Left forelimb (tissue), 1 donor: Measurements from ENCODE around the gene PCLO.

ENCODE experiments used
- DNase-seq: peaks from one replicate; pipeline ENCODE4 v3.0.0-alpha.2; 2018; ENCODE audit warnings: low spot score

Gene PCLO

GRCh38 chr7:82839063-82839462, 323.6 kb downstream of the PCLO start:
- no peak for DNase-seq

GRCh38 chr7:82838314-82838713, 324.4 kb downstream of the PCLO start:
- DNase-seq: no peak

- DNase-seq: no peak
These were observed 339.6 kb downstream of the PCLO start for GRCh38 chr7:82823073-82823472.

DNA sequence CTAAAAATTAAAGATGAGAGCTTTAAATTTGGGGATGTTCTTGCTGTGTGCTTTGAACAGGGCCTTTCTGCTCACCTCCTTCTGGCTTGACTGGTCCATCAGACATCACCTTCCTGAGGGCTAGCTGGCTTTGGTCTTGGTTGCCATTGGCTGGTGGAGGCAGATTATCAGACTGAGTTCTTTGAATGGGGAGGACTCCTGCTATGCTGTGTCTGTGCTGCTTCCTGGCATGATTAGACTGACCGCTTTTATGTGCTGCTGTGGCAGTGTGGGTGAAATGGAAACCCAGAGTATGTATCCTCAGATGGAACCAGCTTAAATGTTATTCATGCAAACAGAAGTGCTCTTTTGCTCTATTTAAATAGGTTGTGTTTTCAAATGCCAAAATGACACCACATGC, 341.6 kb downstream of the PCLO start:
- no peak for DNase-seq

- DNase-seq: no peak
These were observed 344.5 kb downstream of the PCLO start for GRCh38 chr7:82818171-82818570.

DNA sequence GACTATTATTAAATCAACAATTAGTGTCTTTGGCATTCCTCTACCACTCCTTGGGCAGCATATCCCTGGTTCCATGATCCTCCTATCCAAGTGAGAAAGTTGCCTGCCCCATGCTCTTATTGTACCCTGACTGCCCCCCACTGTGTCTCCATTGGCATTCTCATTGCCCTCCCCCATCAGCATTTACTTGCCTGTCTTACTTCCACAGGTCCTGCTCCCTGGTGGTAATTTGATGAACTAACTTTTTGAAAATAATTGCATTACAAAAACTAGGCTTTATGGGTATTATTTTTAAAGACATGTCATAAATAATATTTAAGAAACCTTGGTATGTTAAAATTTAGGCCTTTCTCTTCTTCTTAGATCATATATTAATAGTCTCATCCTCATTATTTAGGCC, 346.4 kb downstream of the PCLO start:
- DNase-seq: no peak

- DNase-seq: no peak
These were observed 352.0 kb downstream of the PCLO start for GRCh38 chr7:82810558-82811259.

- no peak for DNase-seq
These were observed 354.1 kb downstream of the PCLO start for GRCh38 chr7:82808633-82809032.

GRCh38 chr7:82805527-82805960, 357.1 kb downstream of the PCLO start:
- no peak for DNase-seq

GRCh38 chr7:82803411-82803810, 359.3 kb downstream of the PCLO start:
- DNase-seq: no peak

GRCh38 chr7:82789883-82790609, 372.6 kb downstream of the PCLO start:
- DNase-seq: no peak

DNA sequence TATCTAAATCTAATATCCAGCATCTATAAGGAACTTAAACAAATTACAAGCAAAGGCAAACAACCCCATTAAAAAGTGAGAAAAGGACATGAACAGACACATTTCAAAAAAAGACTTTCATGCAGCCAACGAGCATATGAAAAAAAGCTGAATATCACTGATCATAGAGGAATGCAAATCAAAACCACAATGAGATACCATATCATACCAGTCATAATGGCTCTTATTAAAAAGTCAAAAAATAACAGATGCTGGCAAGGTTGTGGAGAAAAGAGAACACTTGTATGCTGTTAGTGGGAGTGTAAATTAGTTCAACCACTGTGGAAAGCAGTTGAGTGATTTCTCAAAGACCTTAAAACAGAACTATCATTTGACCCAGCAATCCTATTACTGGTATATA, 384.7 kb downstream of the PCLO start:
- no peak for DNase-seq

- no peak for DNase-seq
These were observed 399.8 kb downstream of the PCLO start for GRCh38 chr7:82762880-82763279.

- no peak for DNase-seq
These were observed 401.9 kb downstream of the PCLO start for GRCh38 chr7:82760831-82761230.

- DNase-seq: no peak
These were observed 402.6 kb downstream of the PCLO start for GRCh38 chr7:82760074-82760473.

GRCh38 chr7:82755705-82756551, 406.8 kb downstream of the PCLO start:
- DNase-seq: no peak

DNA sequence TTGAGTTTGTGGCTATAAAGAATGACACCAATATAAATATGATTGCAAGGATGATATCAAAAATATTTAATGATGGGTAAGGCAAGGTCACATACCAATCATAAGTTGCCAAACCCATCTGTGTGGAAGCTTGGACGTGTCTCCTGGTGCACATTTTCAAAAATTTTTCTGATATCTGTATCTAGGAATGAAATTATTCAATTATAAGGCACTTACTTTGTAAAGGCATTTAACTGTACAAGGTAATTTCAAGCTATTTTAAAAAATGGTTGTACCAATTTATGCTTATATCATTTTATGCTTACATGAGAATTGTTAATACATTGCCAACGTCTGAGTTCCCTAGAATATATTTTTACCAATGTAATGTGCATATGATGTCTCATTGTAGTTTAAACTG, 412.7 kb downstream of the PCLO start:
- DNase-seq: no peak

- DNase-seq: no peak
These were observed 416.9 kb downstream of the PCLO start for GRCh38 chr7:82745820-82746219.

GRCh38 chr7:82745117-82745516, 417.6 kb downstream of the PCLO start:
- DNase-seq: no peak

DNA sequence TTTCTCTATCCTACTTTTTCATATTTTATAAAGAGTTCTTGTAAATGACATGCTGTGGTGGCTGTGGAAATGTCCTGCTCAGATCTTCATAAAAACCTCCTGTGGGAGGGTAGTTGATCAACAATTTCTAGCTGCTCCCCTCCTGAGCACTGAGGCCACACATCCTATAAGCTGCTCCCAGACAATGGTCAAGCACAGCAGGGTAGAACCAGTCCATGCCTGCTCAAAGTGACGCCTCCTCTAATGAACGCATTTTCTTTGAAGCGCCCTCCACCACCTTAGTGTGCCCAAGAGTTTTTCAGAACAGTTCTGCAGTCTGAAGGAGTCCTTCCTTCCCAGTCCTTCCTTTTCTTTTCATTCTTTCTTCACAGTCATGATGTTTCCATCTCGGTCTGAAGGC, 420.5 kb downstream of the PCLO start:
- no peak for DNase-seq

DNA sequence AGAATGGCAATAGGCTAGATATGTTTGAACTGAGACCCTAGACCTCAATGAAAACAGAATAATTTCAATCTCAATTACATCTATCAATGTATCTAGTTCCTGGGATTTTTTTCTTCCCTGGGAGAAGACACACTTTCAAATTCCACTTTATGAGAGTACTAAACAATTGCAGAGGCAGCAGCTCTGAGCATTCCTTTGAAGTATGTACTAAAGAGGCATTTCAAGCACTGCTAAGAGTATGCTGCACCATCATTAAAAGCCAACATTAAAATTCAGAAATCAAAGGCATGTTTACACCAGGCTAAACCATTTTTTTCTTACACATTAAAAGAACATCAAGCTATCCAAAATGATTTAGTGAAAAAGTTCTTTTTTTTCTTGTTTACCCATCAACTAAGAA, 421.2 kb downstream of the PCLO start:
- no peak for DNase-seq

- DNase-seq: no peak
These were observed 422.3 kb downstream of the PCLO start for GRCh38 chr7:82740246-82740848.
